GM21360 (cell line): ENCODE measurements around the gene ENTPD1.
"Not testable (repeated sequence)": the region's sequence is repeated elsewhere in the genome, so short reads cannot be mapped to it uniquely, and the experiment has no call there.

Experiments
- ATAC-seq: cut with Tn5 transposase; IDR thresholded peaks from one replicate; pipeline ENCODE4 v1.9.1; 2021; ENCODE audit warnings: mild to moderate bottlenecking, moderate library complexity; ENCODE audit not compliant: unreplicated experiment

The ENTPD1 gene

DNA sequence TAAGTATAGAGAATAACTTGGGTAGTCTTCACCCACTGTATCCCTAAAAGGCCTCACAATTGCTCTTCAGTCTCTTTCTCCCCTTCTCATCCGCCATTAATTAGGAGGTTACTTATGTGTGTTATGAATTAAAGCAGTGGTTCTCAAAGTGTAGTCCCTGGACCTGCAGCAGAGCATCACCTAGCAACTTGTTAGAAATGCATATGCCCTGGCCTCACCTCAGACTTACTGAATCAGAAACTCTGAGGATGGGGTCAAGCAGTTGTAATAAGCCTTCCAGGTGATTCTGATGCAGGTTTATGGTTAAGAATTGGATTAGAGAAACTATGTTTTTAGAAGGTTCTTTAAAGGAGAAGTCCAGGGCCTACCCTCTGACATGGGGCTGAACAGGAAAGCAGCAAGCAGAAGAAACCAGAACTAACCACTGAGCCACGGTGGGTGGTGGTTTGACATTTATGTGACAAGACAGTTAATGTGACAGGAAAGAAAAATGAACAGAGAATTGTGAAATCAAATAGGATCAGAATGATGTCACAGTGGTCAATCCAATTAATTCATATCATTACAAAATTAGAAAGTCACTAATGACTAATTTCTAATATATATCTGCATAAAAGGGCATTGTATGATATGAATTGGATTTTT, 37.6 kb downstream of the ENTPD1 start:
- no peak for ATAC-seq

DNA sequence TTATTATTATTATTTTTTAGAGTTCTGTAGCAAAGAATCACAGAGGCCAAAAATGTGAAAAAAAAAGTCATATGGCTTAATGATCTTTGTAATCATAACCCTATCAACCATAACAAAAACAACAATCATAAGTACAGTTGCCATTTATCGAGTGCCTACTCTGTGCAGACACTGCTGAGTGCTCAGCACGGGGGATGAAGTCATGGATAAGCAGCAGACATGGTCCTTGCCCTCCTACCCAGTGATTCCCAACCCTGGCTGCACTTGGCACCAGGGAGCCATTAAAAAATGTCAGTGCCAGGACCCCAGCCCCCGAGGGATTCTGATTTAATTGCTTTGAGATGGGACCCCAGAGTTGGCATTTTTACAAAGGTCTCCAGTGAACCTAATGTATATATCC, 38.2 kb downstream of the ENTPD1 start:
- ATAC-seq: no peak

DNA sequence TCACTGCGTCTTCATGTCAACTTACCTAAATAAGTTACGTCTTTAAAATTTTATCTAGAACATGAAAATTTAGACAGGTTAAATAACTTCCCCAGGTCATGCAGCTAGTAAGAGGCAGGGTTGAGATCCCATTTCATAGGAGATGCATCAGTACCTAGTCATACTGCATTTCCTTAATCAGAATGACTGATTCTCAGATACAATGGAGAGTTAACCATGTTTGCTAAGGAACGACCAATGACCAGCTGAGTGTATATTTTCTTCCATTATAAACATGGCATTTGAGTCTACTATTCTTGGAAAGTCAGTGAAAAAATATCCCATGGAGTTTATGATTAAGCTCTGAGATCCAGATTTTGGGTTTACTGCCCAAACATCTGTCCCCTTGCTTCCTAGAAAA, 39.6 kb downstream of the ENTPD1 start:
- ATAC-seq: no peak

DNA sequence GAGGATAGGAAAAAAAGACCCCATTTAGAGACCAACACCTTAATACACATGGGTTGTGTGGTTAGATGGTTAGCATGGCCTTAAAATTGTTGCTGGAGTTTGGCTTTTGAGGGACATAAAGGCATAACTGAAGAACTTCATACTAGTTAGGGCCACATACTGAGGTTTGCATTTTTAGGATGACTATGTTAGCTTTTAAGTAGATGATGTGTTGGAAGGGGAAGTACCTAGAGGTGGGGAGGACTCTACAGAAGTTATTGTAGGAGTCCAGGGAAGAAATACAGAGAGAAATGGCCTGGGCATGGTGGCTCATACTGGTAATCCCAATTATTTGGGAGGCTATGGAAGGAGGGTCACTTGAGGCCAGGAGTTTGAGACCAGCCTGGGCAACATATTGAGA, 40.5 kb downstream of the ENTPD1 start:
- no peak for ATAC-seq

DNA sequence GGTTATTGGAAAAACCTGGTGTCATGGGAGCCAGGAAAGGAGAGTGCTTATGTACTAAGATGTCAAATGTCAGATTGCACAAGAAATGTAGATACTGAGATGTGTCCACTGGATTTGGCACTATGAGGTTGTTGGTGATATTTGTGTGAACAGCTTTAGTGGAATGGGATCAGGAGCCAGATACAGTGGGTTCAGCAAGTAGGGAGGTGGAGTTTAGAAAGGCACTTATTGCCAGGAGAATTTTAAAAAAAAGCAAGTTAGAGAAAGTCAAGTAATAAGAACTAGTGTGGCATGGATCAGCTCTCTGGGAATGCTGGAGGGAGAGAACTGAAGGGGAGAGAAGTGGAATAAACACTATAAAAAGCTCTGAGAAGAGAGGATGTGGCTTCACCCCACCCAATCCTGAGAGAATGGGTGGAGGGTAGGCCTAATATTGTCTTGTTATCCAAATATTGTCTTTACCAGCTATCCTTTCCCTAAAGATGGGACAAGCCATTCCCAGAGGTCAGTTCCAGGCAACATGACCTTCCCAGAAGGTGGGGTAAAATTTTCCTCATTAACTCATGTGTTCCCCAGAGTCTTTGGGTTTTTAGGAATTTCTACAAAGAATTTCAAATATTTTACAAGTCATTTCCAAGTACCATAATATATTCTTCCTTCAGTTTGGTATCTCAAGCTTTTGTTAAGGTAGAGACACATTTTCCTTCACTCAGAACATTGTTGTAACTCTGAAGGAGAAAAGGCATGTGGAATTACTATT, 42.3 kb downstream of the ENTPD1 start:
- ATAC-seq: no peak

DNA sequence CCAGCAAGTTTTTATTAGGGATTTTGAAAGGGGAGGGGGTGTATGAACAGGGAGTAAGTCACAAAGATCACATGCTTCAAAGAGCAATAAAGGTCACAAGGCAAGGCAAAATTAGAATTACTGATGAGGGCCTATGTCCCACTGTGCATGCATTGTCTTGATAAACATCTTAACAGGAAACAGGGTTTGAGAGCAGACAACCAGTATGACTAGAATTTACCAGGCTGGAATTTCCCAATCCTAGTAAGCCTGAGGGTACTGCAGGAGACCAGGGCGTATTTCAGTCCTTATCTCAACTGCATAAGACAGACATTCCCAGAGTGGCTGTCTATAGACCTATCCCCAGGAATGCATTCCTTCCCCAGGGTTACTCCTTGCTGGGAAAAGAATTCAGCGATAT, 44.3 kb downstream of the ENTPD1 start:
- not testable (repeated sequence) for ATAC-seq

DNA sequence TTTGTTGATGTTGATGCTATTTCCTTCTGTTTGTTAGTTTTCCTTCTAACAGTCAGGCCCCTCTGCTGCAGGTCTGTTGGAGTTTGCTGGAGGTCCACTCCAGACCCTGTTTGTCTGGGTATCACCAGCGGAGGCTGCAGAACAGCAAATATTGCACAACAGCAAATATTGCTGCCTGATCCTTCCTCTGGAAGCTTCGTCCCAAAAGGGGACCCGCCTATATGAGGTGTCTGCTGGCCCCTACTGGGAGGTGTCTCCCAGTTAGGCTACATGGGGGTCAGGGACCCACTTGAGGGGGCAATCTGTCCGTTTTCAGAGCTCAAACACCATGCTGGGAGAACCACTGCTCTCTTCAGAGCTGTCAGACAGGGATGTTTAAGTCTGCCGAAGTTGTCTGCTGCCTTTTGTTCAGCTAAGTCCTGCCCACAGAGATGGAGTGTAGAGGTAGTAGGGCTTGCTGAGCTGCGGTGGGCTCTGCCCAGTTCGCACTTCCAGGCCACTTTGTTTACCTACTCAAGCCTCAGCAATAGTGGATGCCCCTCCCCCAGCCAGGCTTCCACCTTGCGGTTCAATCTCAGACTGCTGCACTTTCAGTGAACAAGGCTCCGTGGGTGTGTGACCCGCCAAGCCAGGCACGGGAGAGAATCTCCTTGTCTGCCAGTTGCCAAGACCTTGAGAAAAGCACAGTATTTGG, 50.9 kb downstream of the ENTPD1 start:
- not testable (repeated sequence) for ATAC-seq

DNA sequence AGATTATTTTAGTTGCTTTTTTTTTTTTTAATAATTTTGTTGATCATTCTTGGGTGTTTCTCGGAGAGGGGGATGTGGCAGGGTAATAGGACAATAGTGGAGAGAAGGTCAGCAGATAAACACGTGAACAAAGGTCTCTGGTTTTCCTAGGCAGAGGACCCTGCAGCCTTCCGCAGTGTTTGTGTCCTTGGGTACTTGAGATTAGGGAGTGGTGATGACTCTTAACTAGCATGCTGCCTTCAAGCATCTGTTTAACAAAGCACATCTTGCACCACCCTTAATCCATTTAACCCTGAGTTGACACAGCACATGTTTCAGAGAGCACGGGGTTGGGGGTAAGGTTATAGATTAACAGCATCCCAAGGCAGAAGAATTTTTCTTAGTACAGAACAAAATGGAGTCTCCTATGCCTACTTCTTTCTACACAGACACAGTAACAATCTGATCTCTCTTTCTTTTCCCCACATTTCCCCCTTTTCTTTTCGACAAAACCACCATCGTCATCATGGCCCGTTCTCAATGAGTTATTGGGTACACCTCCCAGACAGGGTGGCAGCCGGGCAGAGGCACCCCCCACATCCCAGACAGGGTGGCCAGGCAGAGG, 52.8 kb downstream of the ENTPD1 start:
- not testable (repeated sequence) for ATAC-seq

DNA sequence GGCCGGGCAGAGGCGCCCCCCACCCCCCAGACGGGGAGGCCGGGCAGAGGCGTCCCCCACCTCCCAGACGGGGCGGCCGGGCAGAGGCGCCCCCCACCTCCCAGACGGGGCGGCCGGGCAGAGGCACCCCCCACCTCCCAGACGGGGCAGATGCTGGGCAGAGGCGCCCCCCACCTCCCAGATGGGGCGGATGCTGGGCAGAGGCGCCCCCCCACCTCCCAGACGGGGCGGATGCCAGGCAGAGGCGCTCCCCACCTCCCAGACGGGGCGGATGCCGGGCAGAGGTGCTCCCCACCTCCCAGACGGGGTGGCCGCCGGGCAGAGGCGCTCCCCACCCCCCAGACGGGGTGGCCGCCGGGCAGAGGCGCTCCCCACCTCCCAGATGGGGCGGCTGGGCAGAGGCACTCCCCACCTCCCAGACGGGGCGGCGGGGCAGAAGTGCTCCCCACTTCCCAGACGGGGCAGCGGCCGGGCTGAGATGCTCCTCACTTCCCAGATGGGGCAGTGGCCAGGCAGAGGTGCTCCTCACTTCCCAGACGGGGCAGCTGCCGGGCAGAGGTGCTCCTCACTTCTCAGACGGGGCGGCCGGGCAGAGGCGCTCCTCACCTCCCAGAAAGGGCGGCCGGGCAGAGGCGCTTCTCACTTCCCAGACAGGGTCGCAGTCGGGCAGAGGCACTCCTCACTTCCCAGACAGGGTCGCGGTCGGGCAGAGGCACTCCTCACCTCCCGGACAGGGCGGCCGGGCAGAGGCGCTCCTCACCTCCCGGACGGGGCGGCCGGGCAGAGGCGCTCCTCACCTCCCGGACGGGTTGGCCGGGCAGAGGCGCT, 53.6 kb downstream of the ENTPD1 start:
- ATAC-seq: no peak

DNA sequence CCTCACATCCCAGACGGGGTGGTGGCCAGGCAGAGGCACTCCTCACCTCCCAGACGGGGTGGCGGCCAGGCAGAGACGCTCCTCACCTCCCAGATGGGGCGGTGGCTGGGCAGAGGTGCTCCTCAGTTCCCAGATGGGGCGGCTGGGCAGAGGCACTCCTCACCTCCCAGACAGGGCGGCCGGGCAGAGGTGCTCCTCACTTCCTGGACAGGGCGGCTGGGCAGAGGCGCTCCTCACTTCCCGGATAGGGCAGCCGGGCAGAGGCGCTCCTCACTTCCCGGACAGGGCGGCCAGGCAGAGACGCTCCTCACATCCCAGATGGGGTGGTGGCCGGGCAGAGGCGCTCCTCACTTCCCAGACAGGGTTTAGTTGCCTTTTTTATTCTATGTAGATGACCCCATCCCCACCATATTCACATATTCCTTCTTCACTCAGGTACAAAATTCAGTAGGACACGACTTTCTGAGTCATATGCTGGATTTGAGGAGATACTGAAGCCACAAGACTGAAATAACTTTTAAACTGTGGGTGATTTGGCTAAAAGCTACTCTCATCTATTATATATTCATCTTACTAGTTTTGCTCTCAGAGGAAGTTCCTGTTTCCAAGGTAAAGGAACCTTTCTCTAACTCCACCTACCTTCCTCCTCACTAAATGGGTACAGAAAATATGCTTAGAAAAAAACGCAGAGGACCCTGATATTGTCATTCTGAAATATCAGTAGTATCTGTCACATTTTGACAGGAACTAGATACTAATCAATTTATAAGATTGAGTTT, 54.4 kb downstream of the ENTPD1 start:
- no peak for ATAC-seq

DNA sequence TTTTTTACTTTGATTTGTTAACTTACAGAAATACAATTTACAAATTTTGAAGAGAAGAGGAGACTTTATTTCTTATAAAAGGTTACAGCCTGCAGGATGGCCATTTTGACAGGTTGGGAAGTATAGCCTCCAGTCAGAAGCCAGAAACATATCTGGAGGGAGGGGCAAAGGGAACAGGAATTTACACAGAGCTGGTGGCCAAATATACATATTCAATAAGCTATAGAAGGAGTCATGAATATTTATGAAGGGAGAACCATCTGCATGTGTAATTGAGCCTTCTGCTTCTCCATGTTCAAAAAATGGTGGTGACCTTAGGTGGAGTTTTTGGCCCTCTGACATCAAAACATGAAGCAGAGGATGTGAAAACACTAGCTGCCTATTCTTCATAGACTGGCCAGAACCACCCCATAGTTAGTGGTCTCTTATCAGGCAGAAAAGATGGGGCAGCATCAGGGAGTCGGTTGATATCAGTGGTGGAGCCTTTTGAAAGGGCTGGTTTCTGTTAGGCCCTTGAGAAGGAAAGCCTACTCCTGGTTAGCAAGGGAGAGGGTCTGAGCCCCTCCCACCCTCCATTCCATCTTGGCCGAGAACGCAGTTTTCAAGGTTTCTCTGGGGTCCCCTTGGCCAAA, 57.2 kb downstream of the ENTPD1 start:
- ATAC-seq: no peak

DNA sequence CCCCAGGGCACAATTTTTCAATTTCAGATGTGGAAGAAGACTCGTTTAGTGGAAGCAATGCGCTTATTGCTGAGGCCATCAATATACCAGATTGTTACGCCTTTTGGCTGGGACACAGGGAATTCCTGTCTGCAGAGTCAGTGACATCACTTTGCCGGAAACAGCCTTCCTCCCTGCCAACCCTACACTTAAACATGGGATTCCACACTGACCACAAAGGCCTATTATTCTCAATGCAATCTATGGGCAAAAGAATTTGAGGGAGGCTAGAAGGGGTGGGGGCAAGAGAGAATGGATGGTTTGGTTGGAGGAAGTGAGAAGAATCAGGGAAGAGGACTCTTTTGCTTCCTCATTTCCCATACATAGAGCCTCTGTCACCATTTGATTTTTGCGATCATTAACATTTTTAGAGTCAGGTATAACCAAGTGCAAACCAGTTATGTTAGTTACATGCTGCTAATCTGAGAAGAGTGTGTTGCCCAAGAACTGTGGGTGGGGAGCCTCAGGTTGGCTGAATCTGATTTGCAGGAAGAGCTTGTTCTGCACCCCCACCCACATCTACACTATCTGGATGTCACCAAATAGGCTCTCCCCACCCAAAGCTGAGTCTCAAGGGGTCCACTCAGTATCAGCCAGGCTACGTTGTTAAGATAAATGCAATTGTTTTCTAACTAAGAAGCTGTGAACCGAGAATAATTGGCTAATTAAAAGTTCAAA, 58.2 kb downstream of the ENTPD1 start:
- ATAC-seq: no peak

DNA sequence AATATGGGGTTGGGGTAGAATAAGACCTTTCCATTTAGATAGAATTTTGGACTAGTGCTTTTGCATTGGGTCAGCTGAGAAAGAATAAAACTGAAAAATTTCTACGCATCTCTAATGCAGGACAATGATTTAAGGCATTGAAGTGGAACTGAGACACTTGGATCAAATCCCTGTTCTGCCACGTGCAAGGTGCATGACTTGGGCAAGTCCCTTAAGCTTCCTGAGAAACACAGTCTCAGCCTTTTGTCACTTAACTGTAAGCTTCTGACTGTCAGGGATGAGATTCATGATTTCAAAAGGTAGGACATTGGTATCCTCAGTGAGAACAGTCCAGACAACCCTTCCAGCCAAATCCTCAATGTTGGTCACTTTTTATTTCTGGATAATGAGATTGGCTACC, 59.2 kb downstream of the ENTPD1 start:
- no peak for ATAC-seq

DNA sequence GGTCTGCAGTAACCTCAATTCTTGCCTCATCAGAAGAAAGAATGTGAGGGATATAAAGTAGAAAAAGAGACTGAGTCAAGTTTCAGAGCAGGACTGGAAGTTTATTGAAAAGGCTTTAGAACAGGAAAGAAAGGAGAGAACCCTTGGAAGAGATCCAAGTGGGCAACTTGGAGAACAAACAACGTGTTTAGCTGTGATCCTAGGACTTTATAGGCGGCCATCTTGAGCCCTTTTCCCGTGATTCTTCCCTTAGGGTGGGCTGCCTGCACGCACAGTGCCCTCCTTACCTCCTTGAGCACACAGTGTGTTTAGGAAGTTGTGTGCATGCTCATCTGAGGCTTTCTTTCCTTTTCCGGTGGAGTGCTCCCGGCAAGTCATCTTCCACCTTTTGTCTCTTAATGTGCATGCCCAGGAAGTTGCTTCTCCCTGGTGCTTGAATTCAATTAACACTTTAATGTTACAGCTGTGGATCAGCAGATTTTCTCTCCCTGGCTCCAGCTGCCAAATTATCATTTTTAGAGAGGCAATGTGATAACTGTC, 59.8 kb downstream of the ENTPD1 start:
- ATAC-seq: no peak

DNA sequence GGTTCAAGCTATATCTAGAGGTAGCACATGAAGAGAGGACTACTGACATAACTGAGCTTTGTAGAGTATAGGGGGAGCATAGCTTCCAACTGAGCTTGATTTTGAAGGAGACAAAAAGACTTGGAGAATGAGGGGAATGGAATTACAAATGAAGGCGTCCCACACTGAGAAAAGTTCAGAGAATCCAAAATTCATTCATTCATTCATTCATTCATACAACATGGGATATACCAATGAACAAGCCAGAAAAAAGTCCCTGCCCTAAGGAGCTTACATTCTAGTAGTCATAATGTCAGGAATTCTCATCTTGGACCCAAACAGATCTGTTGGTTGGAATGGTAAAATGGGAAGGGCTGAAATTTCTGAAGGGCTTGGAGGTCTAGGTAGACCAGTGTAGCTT, 62.0 kb downstream of the ENTPD1 start:
- ATAC-seq: no peak

DNA sequence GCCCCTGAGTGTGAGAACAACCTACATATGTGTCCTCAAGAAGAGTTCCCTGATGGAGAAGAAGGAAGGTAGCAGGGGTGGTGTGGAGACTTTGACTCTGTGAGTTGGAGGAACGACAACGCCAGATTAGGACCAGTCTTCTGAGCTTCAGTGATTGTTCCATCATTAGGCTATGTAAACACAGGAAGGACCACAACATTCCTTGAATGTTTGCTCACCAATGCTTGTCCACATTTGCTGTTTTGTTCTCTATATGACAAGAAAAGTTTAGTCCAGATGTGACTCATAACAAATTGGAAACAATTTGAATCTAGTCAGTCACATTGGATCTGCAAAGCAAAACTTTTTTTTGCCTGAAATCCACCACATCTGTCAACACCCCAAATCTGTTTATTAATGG, 62.7 kb downstream of the ENTPD1 start:
- ATAC-seq: no peak

DNA sequence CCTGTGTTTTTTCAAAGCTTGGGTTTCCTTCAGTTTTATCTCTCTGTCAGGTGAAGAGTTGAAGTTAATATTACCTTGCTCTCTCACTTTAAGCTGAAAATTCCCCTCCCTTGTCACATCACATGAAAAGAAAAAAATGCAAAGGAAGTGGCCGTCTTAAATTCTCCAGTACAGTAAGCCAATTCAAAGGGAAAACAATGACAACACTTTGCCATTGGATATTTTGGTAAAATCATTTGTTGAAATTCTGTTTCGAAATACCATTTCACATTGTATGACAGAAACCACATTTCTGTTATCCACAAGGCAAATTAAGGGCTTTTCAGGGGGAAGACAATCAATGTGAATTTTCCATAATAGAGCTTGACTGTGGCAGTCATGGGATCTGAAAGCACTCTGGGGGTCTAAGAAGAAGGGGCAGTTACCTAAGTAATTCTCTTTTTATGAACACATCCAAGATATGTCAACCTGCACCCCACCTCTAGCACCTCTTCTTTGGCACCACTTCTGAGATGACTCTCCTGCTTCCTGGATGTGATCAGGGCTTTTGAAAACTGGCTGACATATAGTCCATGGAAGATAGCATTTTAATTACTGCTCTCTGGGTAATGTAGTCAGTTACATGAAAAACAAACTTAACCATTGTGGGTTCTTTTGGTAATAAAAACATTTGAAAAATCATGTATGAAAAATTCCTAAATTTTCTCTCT, 63.8 kb downstream of the ENTPD1 start:
- no peak for ATAC-seq

DNA sequence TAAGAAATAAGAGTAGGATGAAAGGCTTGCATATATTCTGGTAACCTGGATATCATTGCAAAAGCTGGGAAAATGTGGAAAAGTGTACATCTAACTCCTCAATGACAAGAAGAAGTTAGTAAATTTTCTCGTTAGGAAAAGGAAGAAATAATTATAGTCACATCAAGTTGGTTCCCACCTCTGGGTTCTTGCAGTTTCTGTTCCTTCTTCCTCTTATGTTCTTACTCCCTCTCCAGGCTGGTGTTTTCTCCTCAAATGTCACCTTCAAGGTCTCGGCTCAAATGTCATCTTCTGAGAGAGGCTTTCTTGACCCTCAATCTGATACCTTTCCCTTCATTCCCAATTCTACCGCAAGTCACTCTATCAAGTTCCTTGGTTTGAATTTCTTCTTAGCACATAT, 64.4 kb downstream of the ENTPD1 start:
- ATAC-seq: no peak
